Measurements from ENCODE around the gene UBXN2A.

Gene UBXN2A

GRCh38 chr2:24052951-24053350, 112.7 kb downstream of the UBXN2A start:
- no peak overlapping the region for H3K4me3 ChIP-seq (ENCODE audit: low read depth, low read length)
- DNase-seq (ENCODE audit: low read depth), result no peak
- TF ChIP-seq CTCF (IDR thresholded peaks at IDR 0.05; ENCODE audit: low read depth, low read length, missing control alignments), result no peak

Data from GM12864 (cell line).